GM23338 (cell line): ENCODE measurements around the gene CDHR3.

Experiments used
- CREB1 ChIP-seq: fragments of 250-450 bp; sonication (Bioruptor Pico); IDR thresholded peaks from 2 replicates; pipeline ENCODE4 v1.5.0; 2020; ENCODE audit warnings: low read depth, mild to moderate bottlenecking, moderate library complexity
- EZH2 ChIP-seq: fragments of 200-600 bp; sonication (generic); IDR thresholded peaks from one replicate; pipeline ENCODE4 v1.8.0; 2017; ENCODE audit warnings: antibody characterized with exemption, mild to moderate bottlenecking, low read depth; ENCODE audit not compliant: unreplicated experiment
- EZH2phosphoT487 ChIP-seq: fragments of 200-600 bp; sonication (generic); IDR thresholded peaks from one replicate; pipeline ENCODE4 v1.8.1; 2018; ENCODE audit warnings: antibody characterized with exemption; ENCODE audit not compliant: unreplicated experiment
- POLR2AphosphoS5 ChIP-seq: IDR thresholded peaks from 2 replicates; pipeline ENCODE4 v1.6.1; 2016; ENCODE audit warnings: antibody characterized with exemption, low read depth
- TF ChIP-seq, protein P1 (sequence below), 2 experiments: fragments of 200-600 bp in 1 of 2; sonication (generic) in 1 of 2; conservative IDR thresholded peaks; 2 replicates each; pipeline versions ENCODE4 v1.5.1 to v1.6.1; 2016 to 2017; ENCODE audit warnings: antibody characterized with exemption in 2 of 2, low read depth in 2 of 2, mild to moderate bottlenecking in 2 of 2, moderate library complexity in 1 of 2
- TF ChIP-seq, protein P2 (sequence below): IDR thresholded peaks from one replicate; pipeline ENCODE4 v1.6.1; 2018; ENCODE audit warnings: antibody characterized with exemption; ENCODE audit not compliant: unreplicated experiment
- TF ChIP-seq, protein P3 (sequence below): IDR thresholded peaks from 2 replicates; pipeline ENCODE4 v1.6.1; 2016; ENCODE audit warnings: antibody characterized with exemption
- TF ChIP-seq, protein P4 (sequence below): fragments of 250-450 bp; sonication (Bioruptor Pico); IDR thresholded peaks from 2 replicates; pipeline ENCODE4 v1.5.0; 2020; ENCODE audit warnings: mild to moderate bottlenecking, moderate library complexity

DNA sequence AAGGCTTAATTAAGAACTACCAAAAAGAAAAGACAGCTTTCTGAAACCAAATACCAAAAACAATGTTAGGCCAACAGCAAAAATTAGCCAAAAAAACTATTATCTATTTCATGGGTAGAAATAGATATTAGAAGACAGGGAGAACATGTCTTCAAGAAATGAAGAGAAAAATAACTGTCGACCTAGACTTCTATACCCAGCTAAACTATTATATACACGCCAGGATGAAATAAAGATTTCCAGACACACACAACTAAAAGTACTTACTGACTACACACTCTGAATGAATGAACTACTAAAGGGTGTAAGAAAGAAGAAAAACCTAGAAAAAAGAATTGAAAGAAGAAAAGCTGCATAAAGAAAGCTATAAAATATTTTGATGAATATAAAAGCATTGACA, 11.5 kb upstream of the CDHR3 start:
- TF ChIP-seq, protein P1, sequence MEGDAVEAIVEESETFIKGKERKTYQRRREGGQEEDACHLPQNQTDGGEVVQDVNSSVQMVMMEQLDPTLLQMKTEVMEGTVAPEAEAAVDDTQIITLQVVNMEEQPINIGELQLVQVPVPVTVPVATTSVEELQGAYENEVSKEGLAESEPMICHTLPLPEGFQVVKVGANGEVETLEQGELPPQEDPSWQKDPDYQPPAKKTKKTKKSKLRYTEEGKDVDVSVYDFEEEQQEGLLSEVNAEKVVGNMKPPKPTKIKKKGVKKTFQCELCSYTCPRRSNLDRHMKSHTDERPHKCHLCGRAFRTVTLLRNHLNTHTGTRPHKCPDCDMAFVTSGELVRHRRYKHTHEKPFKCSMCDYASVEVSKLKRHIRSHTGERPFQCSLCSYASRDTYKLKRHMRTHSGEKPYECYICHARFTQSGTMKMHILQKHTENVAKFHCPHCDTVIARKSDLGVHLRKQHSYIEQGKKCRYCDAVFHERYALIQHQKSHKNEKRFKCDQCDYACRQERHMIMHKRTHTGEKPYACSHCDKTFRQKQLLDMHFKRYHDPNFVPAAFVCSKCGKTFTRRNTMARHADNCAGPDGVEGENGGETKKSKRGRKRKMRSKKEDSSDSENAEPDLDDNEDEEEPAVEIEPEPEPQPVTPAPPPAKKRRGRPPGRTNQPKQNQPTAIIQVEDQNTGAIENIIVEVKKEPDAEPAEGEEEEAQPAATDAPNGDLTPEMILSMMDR (conservative IDR thresholded peaks at IDR 0.05; ENCODE audit: low read depth in 2 of 2): no peak
- TF ChIP-seq, protein P2, sequence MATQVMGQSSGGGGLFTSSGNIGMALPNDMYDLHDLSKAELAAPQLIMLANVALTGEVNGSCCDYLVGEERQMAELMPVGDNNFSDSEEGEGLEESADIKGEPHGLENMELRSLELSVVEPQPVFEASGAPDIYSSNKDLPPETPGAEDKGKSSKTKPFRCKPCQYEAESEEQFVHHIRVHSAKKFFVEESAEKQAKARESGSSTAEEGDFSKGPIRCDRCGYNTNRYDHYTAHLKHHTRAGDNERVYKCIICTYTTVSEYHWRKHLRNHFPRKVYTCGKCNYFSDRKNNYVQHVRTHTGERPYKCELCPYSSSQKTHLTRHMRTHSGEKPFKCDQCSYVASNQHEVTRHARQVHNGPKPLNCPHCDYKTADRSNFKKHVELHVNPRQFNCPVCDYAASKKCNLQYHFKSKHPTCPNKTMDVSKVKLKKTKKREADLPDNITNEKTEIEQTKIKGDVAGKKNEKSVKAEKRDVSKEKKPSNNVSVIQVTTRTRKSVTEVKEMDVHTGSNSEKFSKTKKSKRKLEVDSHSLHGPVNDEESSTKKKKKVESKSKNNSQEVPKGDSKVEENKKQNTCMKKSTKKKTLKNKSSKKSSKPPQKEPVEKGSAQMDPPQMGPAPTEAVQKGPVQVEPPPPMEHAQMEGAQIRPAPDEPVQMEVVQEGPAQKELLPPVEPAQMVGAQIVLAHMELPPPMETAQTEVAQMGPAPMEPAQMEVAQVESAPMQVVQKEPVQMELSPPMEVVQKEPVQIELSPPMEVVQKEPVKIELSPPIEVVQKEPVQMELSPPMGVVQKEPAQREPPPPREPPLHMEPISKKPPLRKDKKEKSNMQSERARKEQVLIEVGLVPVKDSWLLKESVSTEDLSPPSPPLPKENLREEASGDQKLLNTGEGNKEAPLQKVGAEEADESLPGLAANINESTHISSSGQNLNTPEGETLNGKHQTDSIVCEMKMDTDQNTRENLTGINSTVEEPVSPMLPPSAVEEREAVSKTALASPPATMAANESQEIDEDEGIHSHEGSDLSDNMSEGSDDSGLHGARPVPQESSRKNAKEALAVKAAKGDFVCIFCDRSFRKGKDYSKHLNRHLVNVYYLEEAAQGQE: no peak
- no peak for TF ChIP-seq POLR2AphosphoS5
- TF ChIP-seq EZH2: no peak
- TF ChIP-seq CREB1 (CRISPR knock-in tag): no peak
- TF ChIP-seq EZH2phosphoT487: no peak
- TF ChIP-seq, protein P3, sequence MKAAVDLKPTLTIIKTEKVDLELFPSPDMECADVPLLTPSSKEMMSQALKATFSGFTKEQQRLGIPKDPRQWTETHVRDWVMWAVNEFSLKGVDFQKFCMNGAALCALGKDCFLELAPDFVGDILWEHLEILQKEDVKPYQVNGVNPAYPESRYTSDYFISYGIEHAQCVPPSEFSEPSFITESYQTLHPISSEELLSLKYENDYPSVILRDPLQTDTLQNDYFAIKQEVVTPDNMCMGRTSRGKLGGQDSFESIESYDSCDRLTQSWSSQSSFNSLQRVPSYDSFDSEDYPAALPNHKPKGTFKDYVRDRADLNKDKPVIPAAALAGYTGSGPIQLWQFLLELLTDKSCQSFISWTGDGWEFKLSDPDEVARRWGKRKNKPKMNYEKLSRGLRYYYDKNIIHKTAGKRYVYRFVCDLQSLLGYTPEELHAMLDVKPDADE: no peak
- TF ChIP-seq, protein P4, sequence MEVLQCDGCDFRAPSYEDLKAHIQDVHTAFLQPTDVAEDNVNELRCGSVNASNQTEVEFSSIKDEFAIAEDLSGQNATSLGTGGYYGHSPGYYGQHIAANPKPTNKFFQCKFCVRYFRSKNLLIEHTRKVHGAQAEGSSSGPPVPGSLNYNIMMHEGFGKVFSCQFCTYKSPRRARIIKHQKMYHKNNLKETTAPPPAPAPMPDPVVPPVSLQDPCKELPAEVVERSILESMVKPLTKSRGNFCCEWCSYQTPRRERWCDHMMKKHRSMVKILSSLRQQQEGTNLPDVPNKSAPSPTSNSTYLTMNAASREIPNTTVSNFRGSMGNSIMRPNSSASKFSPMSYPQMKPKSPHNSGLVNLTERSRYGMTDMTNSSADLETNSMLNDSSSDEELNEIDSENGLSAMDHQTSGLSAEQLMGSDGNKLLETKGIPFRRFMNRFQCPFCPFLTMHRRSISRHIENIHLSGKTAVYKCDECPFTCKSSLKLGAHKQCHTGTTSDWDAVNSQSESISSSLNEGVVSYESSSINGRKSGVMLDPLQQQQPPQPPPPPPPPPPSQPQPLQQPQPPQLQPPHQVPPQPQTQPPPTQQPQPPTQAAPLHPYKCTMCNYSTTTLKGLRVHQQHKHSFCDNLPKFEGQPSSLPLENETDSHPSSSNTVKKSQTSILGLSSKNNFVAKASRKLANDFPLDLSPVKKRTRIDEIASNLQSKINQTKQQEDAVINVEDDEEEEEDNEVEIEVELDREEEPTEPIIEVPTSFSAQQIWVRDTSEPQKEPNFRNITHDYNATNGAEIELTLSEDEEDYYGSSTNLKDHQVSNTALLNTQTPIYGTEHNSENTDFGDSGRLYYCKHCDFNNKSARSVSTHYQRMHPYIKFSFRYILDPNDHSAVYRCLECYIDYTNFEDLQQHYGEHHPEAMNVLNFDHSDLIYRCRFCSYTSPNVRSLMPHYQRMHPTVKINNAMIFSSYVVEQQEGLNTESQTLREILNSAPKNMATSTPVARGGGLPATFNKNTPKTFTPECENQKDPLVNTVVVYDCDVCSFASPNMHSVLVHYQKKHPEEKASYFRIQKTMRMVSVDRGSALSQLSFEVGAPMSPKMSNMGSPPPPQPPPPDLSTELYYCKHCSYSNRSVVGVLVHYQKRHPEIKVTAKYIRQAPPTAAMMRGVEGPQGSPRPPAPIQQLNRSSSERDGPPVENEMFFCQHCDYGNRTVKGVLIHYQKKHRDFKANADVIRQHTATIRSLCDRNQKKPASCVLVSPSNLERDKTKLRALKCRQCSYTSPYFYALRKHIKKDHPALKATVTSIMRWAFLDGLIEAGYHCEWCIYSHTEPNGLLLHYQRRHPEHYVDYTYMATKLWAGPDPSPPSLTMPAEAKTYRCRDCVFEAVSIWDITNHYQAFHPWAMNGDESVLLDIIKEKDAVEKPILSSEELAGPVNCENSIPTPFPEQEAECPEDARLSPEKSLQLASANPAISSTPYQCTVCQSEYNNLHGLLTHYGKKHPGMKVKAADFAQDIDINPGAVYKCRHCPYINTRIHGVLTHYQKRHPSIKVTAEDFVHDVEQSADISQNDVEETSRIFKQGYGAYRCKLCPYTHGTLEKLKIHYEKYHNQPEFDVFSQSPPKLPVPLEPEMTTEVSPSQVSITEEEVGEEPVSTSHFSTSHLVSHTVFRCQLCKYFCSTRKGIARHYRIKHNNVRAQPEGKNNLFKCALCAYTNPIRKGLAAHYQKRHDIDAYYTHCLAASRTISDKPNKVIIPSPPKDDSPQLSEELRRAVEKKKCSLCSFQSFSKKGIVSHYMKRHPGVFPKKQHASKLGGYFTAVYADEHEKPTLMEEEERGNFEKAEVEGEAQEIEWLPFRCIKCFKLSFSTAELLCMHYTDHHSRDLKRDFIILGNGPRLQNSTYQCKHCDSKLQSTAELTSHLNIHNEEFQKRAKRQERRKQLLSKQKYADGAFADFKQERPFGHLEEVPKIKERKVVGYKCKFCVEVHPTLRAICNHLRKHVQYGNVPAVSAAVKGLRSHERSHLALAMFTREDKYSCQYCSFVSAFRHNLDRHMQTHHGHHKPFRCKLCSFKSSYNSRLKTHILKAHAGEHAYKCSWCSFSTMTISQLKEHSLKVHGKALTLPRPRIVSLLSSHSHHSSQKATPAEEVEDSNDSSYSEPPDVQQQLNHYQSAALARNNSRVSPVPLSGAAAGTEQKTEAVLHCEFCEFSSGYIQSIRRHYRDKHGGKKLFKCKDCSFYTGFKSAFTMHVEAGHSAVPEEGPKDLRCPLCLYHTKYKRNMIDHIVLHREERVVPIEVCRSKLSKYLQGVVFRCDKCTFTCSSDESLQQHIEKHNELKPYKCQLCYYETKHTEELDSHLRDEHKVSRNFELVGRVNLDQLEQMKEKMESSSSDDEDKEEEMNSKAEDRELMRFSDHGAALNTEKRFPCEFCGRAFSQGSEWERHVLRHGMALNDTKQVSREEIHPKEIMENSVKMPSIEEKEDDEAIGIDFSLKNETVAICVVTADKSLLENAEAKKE (CRISPR knock-in tag): no peak
